Omental fat pad (tissue), 4 donors: ENCODE measurements around the gene KLHL10. TPM values are rescaled to one million over a fixed set of nuclear protein-coding genes. Genes with fewer than 3 reads are reported as not detected.

ENCODE experiments used
- ATAC-seq: fragments of 150-250 bp; one replicate; pipeline ENCODE4 v1.9.1; 2016; ENCODE audit warnings: mild to moderate bottlenecking, moderate library complexity; ENCODE audit not compliant: low FRiP score
- DNase-seq: peaks from one replicate; pipeline ENCODE4 v3.0.0-alpha.2; 2019; ENCODE audit warnings: low spot score
- CTCF ChIP-seq, 3 donors: fragments of 450-650 bp; IDR thresholded peaks; one replicate each; pipeline ENCODE4 v1.5.1; 2016 to 2017; ENCODE audit warnings: antibody characterized with exemption in 3 of 3, mild to moderate bottlenecking in 3 of 3, moderate library complexity in 2 of 3
- small RNA-seq: library from RNA; depleted of rRNA; stranded (forward); fragments of <200 nt; gene quantifications from one replicate; pipeline ENCODE3, GENCODE V24; 2016
- total RNA-seq, 4 donors: library from RNA; depleted of rRNA; stranded (reverse); fragments of >200 nt; gene quantifications; one replicate each; pipeline ENCODE4 v1.1.0, GENCODE V29; 2016

KLHL10 gene
- total RNA-seq, 4 donors from 2014 or later, result 0.44 to 0.72 (median 0.63) TPM; not detected in 1

GRCh38 chr17:41892021-41892376 lies 54.4 kb downstream of the KLHL10 start:
- ATAC-seq (no peak), DNase-seq (no peak)
- no peak for TF ChIP-seq CTCF (IDR thresholded peaks at IDR 0.05)

GRCh38 chr17:41893384-41893783 lies 55.8 kb downstream of the KLHL10 start:
- ATAC-seq, result no peak
- no peak for TF ChIP-seq CTCF (IDR thresholded peaks at IDR 0.05)
- DNase-seq, result no peak

GRCh38 chr17:41894791-41895331 lies 57.2 kb downstream of the KLHL10 start:
- ATAC-seq (peak; percentile 53), DNase-seq (no peak)
- no peak for TF ChIP-seq CTCF (IDR thresholded peaks at IDR 0.05)

GRCh38 chr17:41895617-41896016 lies 58.0 kb downstream of the KLHL10 start:
- peak; percentile 35 for ATAC-seq
- no peak for TF ChIP-seq CTCF (IDR thresholded peaks at IDR 0.05)
- no peak for DNase-seq

GRCh38 chr17:41896726-41897125 lies 59.1 kb downstream of the KLHL10 start:
- no peak for ATAC-seq
- no peak for TF ChIP-seq CTCF (IDR thresholded peaks at IDR 0.05)
- DNase-seq, result no peak

Small RNAs within 50 kb of the gene (small RNA-seq; reads per million reads assigned to genes)
- not detected for gene AC125257.2

Other genes starting within 250 kb of the KLHL10 start
- 100 to 1,000 TPM in 1 of 4 donors, 1 to 10 TPM in 2, under 1 TPM in 1; 0.84 to 158 (median 7.6) TPM for gene KRT16, start 225.1 kb upstream of the KLHL10 start, total RNA-seq
- under 1 TPM in 1 of 4 donors, not detected in 3; 0.56 TPM for gene KRT17, start 213.2 kb upstream of the KLHL10 start, total RNA-seq
- gene EIF1, start 148.9 kb upstream of the KLHL10 start, total RNA-seq, result 100 to 1,000 TPM; 444 to 832 (median 685) TPM
- gene GAST, start 125.5 kb upstream of the KLHL10 start, total RNA-seq, result not detected
- 1 to 10 TPM in 1 of 4 donors, under 1 TPM in 1, not detected in 2; 0.47 to 1.1 TPM for gene HAP1, start 103.2 kb upstream of the KLHL10 start, total RNA-seq
- 10 to 100 TPM; 34.8 to 84.5 (median 39.0) TPM for gene JUP, start 51.1 kb upstream of the KLHL10 start, total RNA-seq
- 10 to 100 TPM in 2 of 4 donors, 1 to 10 TPM in 2; 6.6 to 15.6 (median 10.0) TPM for gene P3H4, start 25.9 kb upstream of the KLHL10 start, total RNA-seq
- 10 to 100 TPM; 30.5 to 53.1 (median 42.3) TPM for gene FKBP10, start 24.8 kb upstream of the KLHL10 start, total RNA-seq
- gene NT5C3B, start 1.6 kb upstream of the KLHL10 start, total RNA-seq, result 10 to 100 TPM; 35.5 to 65.9 (median 42.5) TPM
- gene KLHL11, start 27.6 kb downstream of the KLHL10 start, total RNA-seq, result 10 to 100 TPM; 16.2 to 18.8 (median 18.0) TPM
- gene ACLY, start 81.1 kb downstream of the KLHL10 start, total RNA-seq, result 100 to 1,000 TPM in 3 of 4 donors, 10 to 100 TPM in 1; 91.6 to 133 (median 111) TPM
- gene ODAD4, start 92.8 kb downstream of the KLHL10 start, total RNA-seq, result under 1 TPM; 0.19 to 0.96 (median 0.49) TPM
- gene CNP, start 129.0 kb downstream of the KLHL10 start, total RNA-seq, result 10 to 100 TPM; 42.2 to 62.9 (median 49.8) TPM
- gene DNAJC7, start 179.6 kb downstream of the KLHL10 start, total RNA-seq, result 10 to 100 TPM; 46.5 to 72.5 (median 70.7) TPM
- gene NKIRAS2, start 182.3 kb downstream of the KLHL10 start, total RNA-seq, result 10 to 100 TPM; 27.8 to 39.3 (median 30.4) TPM
- gene C17orf113, start 212.8 kb downstream of the KLHL10 start, total RNA-seq, result under 1 TPM; 0.09 to 0.63 (median 0.19) TPM